ENCODE results near the gene NCAPD2.
A peak's percentile ranks its signal among the peaks of the same experiment; 100 is the strongest.
"Not testable (repeated sequence)": the region's sequence is repeated elsewhere in the genome, so short reads cannot be mapped to it uniquely, and the experiment has no call there.

The NCAPD2 gene

DNA sequence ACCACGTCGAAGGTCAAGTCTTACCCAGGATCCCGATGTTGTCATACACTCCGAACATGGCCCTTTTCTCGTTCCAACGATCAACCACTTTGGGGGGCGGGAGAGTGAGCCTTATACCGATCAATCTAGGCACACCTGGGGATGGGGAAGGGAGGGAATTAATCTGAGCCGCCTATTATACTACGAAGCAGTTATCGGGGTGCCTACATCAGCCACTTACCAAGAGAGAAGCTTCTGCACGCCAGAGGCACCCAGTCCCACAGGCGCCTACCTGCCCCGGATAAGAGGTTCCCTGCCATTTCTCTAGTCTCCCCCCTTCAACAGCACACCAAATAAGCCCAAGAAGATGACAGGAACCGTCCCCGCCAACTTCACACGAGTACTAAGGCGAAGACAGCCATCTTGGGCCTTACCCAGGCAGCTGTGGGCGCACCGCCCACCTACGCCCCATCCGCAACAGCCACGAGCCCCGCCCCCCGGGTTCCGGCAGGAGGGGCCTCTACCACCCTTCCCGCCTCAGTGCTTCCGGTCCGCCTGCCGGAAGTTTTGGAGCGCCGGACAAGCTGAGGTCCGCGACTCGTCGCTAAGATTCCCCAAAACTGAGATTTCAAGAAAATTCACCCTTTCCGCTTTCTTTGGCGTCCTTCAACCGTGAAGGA is 935 bp upstream of the NCAPD2 start, which contains the start of gene MRPL51:
MRPL51 (minus strand) TSS at position 425 of the 659 bp plus-strand sequence; CDS start at position 299, 126 bp downstream.
- peak; percentile 96 for DNase-seq (ENCODE audit: low read depth)

DNA sequence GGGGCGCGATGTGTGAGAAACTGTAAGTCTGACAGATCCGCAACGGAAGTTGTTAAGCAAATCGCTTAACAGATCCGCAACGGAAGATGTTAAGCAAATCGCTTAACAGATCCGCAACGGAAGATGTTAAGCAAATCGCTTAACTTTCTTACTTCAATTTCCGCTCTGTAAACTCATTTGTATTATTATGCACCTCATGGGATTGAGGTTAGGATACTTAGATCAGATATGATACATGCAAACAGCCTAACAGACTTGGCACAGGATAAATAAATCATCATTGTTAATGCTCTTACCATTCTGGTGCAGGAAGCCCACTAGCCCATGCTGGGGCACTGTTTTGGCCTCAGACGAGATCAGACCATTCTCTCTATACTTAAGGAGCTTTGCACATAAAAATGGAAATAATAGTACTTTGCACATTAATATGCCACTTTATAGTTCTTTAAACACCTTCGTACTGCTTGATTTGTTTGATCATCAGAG is 399 bp downstream of the NCAPD2 start:
- DNase-seq (ENCODE audit: low read depth) = no peak

DNA sequence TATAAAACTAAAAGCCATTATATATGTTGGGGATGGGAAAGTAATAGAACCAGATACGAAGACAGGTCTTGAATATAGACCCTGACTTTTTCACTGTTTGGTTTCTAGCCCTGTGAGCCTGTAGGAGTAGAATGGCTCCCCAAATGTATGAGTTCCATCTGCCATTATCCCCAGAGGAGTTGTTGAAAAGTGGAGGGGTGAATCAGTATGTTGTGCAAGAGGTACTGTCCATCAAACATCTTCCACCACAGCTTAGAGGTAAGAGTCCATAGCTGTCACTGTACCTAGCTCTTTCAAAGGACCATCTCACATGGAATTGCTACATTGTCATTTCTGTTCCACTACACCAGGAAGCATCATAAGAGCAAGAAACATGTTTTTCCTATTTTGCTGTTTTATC is 1.1 kb downstream of the NCAPD2 start:
- no peak for DNase-seq (ENCODE audit: low read depth)

DNA sequence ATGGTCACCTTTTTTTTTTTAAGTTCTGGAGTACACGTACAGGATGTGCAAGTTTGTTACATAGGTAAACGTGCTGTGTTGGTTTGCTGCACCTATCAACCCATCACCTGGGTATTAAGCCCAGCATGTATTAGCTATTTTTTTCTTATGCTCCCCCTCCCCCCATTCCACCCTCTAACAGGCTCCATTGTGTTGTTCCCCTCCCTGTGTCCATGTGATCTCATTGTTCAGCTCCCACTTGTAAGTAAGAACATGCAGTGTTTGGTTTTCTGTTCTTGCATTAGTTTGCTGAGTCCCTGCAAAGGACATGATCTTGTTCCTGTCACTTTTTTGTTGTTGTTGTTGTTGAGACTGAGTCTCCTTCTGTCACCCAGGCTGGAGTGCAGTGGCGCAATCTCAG is 3.4 kb downstream of the NCAPD2 start:
- not testable (repeated sequence) for DNase-seq (ENCODE audit: low read depth)

DNA sequence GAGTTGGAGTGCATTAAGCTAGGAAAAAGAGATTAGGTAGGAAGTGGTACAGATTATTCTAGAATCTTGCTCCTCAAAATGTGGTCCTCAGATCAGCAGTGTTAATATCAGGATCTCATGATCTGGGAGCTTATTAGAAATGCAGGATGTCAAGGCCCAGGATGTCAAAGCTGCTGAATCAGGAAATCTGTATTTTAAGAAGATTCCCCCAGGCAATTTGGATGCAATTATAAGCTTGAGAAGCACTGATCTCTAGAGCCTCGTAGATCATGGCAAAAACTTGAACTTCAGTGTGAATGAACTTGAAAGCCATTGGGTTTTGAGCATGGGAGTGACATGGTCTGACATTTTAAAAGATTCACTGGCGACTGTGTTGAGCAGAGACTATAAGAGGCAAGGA is 6.6 kb downstream of the NCAPD2 start:
- DNase-seq (ENCODE audit: low read depth) = no peak

DNA sequence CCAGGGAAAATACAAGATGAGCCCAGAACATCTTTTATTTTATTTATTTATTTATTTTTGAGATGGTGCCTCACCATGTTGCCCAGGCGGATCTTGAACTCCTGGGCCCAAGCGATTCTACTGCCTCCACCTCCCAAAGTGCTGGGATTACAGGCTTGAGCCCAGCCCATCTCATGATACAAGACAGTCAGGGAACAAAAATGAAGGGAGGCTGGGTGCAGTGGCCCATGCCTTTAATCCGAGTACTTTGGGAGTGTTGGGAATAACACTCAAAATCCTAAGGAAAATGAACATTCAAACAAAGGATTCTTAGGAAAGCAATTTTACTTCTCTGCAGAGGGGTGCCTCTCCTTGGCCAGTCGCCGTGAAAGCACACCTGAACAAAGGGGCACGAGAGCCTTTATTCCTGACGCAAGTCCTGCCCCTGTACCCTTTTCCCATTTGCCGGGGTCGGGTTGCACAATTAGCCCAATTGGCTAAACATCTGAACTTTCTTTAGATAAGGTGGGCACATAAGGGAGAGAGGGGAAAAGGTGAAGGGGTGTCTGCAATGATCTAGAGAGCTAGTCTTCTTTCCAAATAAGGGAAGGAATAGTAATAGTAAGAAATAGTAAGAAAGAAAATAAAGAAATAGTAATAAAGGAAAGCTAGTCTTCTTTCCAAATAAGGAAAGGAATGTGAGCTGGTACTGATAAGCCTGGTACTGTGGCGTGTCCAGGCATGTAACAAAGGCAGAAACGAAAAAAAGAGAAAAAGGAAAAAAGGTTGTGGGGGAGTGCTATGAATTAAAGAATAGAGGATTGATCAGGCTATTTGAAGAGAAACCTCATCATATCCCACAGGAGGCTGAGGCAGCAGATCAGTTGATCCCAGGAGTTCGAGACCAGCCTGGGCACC is 13.4 kb downstream of the NCAPD2 start:
- no peak for DNase-seq (ENCODE audit: low read depth)

DNA sequence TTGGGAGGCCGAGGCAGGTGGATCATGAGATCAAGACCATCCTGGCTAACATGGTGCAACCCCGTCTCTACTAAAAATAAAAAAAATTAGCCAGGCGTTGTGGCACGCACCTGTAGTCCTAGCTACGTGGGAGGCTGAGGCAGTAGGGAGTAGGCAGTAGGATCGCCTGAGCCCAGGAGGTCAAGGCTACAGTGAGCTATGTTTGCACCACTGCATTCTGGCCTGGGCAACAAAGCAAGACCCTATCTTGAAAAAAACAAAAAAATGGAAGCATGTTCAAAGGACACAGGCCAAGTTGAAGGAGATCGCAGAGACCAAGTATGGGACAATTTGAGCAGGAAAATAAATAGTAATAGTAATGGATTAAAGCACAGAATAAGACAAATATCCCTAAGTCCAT is 14.2 kb downstream of the NCAPD2 start:
- no peak for DNase-seq (ENCODE audit: low read depth)

DNA sequence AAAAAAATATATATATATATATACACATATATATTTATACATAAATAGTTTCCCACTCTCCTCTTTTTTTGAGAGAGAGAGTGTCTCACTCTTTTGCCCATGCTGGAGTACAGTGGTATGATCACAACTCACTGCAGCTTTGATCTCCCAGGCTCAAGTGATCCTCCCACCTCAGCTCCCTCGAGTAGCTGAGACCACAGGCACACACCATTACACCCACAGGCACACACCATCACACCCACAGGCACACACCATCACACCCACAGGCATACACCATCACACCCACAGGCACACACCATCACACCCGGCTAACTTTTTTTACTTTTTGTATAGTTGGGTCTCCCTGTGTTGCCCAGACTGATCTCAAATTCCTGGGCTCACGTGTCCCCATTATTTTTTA is 26.3 kb downstream of the NCAPD2 start:
- DNase-seq (ENCODE audit: low read depth) = no peak

DNA sequence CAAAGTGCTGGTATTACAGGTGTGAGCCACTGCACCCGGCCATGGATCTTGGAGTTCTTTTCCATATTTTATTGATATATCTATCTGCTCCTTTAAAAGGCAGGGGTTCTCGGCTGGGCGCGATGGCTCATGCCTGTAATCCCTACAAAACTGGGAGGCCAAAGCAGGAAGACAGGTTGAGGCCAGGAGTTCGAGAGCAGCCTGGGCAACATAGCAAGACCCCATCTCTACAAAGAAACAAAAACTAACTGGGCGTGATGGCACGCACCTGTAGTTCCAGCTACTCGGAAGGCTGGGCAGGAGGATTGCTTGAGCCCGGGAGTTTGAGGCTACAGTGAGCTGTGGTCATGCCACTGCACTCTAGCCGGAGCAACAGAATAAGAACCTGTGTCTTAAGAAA is 28.3 kb downstream of the NCAPD2 start:
- no peak for DNase-seq (ENCODE audit: low read depth)

DNA sequence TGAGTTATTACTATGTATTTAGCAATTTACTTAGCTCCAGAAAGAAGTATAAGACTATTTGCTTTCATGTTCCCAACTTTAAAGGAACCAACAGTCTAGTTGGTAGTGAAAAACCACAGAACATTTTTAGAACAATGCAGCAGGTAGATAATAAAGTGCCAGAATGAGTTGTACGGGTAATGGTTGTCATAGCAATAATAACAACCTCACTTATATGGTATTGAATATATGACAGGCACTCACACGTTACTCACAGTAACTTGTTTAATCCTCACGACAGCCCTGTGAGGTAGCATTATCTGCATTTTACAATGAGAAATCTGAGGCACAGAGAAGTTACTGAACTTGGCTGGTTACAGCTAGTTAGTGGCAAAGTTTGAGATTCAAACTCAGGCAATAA is 29.8 kb downstream of the NCAPD2 start:
- DNase-seq (ENCODE audit: low read depth) = no peak

DNA sequence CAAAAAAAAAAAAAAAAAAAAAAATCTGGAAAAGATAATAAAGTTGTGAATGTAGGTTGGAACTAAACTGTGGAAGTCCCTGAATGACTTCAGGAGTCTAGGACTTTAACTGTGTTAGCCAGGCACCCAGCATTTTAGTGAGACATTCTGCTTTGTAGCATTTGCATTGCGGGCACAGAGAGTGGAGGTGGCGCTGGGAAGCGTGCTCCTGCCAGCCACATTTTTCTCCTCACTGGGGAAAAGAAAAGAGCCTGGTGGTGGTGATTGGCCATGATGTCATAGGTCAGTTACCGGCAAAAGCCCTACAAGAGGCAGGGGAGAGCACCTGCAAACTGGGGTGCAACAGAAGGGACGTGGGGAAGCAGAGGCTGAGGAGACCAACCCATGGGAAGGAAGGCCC is 30.7 kb downstream of the NCAPD2 start:
- DNase-seq (ENCODE audit: low read depth) = no peak

DNA sequence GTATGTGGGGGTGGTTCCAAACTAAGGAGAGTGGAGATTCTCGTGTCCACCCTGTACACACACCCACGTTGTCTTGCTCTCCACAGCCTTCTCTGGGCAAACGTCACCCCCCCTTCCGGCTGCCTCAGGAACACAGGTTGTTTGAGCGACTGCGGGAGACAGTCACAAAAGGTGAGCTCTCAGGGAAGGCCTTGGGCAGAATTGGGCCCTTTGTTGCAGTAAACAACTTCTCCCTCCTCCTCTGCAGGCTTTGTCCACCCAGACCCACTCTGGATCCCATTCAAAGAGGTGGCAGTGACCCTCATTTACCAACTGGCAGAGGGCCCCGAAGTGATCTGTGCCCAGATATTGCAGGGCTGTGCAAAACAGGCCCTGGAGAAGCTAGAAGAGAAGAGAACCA is 32.3 kb downstream of the NCAPD2 start:
- no peak for DNase-seq (ENCODE audit: low read depth)

DNA sequence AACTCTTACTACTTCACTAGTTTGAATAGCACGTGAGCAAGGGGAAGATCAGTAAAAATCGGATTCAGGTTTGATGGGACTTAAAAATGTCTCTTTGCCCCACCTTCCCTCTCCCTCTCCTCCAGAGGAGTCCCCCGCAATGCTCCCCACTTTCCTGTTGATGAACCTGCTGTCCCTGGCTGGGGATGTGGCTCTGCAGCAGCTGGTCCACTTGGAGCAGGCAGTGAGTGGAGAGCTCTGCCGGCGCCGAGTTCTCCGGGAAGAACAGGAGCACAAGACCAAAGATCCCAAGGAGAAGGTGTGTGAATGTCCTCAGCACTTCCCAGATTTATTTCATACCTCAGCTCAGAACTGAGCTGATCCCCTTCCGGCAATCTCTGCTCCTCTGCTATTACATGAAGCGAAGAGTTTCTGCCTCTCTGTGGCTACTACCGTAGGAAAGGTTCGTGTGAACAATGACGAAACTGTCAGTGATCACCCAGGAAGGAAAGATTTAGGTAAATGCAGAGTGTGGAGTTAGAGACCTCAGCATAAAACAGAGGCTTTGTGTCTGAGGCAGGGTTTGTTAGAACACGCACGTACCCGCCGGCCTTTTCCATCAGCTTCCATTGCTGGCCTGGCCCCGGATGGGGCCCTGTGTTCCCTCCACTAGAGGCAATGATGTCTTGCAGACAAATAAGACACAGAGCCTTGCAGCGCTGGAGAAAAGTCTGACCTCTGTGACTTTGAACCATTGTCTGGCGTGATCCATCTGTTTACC is 33.0 kb downstream of the NCAPD2 start:
- DNase-seq (ENCODE audit: low read depth) = no peak

DNA sequence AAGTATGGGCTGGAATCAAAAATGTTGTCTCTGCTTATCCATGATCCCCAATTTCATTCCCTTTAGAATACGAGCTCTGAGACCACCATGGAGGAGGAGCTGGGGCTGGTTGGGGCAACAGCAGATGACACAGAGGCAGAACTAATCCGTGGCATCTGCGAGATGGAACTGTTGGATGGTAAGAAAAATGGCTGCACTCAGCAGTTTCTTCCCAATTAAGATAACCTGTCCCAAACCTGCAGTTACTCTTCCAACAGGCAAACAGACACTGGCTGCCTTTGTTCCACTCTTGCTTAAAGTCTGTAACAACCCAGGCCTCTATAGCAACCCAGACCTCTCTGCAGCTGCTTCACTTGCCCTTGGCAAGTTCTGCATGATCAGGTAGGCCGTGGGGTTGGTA is 33.8 kb downstream of the NCAPD2 start:
- DNase-seq (ENCODE audit: low read depth) = no peak

DNA sequence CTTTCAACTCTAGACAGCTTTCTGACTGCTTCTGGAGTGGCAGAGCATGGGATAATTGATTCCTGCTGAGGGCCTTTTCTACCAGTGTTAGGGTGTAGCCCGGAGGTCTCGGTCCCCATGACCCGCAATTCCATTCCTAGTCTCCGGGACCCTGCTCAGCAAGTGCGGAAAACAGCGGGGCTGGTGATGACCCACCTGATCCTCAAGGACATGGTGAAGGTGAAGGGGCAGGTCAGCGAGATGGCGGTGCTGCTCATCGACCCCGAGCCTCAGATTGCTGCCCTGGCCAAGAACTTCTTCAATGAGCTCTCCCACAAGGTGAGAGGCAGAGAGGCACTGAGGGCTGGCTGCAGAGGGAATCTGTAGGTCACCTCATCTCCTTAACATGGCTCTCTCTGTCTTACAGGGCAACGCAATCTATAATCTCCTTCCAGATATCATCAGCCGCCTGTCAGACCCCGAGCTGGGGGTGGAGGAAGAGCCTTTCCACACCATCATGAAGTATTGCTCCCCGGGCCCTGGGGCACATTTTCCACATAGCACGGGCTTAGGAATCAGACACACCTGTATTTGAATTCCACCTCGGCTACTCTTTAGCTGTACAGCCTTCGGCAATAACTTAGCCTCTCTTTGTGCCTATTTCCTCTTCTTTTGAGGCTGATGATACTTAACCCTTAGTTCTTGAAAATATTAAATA is 34.8 kb downstream of the NCAPD2 start:
- no peak for DNase-seq (ENCODE audit: low read depth)

DNA sequence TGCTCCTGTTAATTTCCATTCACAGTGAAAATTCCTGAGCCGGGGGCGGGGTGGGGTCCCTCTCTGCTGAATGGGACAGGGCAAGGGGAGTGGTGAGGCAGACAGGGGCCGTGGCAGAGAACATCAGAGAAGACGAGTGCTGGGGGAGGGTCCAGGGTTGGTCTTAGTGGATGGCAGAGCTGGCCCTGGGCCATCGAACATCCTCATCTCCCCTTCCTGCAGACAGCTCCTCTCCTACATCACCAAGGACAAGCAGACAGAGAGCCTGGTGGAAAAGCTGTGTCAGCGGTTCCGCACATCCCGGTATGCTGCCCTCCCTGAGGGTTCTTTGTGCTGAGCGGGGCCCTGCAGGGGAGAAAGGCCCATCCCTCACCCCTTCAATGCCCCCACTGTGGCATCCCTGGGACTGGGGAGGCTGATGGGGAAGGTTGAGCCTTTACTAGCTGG is 35.4 kb downstream of the NCAPD2 start:
- no peak for DNase-seq (ENCODE audit: low read depth)

DNA sequence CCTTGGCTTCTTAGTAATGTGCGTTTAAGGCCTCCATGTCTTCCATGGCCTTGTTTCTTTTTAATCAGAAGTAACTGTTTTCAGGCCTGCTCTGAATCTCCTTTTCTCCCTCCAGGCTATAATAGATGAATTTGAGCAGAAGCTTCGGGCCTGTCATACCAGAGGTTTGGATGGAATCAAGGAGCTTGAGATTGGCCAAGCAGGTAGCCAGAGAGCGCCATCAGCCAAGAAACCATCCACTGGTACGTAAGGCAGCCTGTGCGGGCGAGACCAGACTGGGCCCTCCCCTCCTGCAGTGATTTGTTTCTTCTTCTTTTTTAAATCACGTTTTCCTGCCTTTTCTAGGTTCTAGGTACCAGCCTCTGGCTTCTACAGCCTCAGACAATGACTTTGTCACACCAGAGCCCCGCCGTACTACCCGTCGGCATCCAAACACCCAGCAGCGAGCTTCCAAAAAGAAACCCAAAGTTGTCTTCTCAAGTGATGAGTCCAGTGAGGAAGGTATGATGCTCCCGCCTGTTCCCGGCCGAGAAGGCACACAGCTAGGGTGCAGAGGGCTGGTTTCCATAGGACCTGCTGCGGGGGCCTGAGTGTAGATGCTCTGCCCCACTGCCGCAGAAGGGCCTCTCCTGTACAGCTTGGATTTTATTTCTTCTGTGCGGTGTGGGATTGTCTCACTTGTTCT is 36.8 kb downstream of the NCAPD2 start:
- no peak for DNase-seq (ENCODE audit: low read depth)

DNA sequence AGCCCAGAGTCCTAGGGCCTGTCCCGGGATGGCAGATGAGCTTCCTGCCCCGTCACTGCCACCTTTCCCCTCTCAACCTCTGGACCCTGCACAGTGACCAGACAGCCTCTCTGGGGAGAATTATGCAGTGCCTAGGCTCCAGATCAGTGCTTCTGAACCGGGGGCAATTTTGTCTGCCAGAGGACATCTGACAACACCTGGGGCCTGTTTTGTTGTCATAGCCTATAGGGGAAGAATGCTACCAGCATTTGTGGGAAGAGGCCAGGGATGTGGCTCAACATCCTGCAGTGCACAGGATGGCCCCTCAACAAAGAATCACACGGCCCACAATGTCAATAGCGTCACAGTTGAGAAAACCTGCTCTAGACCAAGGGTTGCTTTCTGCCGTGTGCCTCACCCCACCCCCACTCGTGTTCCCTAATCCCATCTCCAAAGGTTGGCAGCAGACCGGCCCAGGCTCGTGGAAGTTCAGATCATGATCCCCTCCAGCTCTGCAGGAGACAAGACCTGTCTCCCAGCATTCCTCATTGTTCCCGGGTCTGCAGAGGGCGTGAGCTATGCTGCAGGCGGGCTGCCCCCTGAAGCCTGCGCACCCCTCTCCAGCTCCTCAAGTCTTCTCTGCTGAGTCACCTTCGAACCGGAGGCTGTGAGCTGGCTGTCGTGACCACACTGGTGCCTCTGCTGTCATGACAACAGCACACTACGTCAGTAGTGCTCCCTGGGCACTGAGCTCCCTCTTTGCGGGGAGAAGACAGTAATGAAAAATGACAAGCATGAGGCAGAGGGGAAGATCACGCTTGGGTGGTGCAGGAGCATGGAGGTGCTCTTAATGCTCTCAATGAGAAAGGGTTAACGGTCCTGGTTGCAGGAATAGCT is 38.4 kb downstream of the NCAPD2 start:
- peak; percentile 62 for DNase-seq (ENCODE audit: low read depth)

DNA sequence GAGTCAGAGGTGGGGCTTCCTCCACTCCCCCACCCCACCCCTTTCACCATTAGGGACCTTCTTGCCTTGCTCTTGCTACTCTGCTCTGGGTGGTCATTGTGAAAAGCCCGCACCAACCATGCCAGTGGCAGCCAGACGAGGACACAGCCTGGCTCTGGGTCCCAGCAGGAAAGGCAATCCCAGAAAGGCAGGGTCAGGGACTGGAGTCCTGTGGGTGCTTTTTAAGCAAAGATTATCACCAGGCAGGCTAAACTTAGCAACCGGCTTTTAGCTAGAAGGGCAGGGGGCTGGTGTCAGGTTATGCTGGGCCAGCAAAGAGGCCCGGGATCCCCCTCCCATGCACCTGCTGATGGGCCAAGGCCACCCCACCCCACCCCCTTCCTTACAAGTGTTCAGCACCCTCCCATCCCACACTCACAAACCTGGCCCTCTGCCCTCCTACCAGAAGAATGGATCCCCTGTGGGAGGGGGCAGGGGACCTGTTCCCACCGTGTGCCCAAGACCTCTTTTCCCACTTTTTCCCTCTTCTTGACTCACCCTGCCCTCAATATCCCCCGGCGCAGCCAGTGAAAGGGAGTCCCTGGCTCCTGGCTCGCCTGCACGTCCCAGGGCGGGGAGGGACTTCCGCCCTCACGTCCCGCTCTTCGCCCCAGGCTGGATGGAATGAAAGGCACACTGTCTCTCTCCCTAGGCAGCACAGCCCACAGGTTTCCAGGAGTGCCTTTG is 39.2 kb downstream of the NCAPD2 start:
- no peak for DNase-seq (ENCODE audit: low read depth)

DNA sequence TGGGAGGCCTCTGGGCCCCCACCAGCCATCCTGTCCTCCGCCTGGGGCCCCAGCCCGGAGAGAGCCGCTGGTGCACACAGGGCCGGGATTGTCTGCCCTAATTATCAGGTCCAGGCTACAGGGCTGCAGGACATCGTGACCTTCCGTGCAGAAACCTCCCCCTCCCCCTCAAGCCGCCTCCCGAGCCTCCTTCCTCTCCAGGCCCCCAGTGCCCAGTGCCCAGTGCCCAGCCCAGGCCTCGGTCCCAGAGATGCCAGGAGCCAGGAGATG is 39.7 kb downstream of the NCAPD2 start:
- DNase-seq (ENCODE audit: low read depth) = no peak
